ENCODE results near the gene WIZ.
A peak's percentile ranks its signal among the peaks of the same experiment; 100 is the strongest.
"Not testable (repeated sequence)": the region's sequence is repeated elsewhere in the genome, so short reads cannot be mapped to it uniquely, and the experiment has no call there.

Gene WIZ

DNA sequence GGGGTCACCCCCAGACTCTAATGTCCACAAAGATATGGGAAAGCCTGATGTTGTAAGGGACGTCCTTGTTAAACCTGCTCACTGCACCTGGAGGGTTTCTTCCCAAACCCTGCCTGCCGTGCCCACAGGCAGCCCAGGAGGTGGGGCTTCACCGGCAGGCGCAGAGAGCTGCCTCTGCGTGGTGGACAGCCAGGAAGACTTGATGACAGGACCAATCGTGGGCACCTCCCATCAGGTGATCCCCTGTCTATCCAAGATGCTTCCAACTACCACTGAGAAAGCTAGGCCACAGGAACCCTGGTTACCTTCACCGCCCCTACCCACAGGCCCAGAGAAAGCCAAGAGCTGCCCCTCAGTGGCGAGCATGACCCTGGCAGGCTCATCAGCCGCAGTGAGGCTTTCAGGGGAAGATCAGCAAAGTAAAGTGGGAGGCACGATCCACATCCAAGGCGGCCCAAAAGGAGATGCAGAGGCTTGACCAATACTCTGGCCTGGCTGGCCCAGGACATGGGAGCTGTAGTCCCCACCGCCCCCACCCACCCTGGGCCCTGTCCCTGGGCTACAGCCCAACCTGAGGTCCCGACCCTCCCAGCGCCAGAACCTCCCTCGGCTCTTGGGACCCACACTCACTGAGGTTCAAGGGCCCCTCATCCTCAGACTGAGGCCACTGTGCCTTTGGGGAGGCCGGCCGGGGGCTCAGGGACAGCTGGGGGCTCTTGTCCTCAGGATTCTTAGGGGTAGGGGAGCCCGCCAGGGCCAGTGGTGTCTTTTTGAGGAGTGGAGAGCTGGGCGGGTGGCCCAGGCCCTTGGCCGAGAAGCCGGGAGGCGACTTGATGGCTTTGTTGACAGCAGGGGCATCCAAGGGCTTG lies 20.6 kb downstream of the WIZ start:
- DNase-seq (ENCODE audit: low spot score): no peak

- no peak for DNase-seq (ENCODE audit: low spot score)
These were observed 21.7 kb downstream of the WIZ start for GRCh38 chr19:15427991-15428471.

- no peak for DNase-seq (ENCODE audit: low spot score)
These were observed 22.4 kb downstream of the WIZ start for GRCh38 chr19:15427350-15427700.

- DNase-seq (ENCODE audit: low spot score): no peak
These were observed 23.0 kb downstream of the WIZ start for GRCh38 chr19:15426485-15427349.

DNA sequence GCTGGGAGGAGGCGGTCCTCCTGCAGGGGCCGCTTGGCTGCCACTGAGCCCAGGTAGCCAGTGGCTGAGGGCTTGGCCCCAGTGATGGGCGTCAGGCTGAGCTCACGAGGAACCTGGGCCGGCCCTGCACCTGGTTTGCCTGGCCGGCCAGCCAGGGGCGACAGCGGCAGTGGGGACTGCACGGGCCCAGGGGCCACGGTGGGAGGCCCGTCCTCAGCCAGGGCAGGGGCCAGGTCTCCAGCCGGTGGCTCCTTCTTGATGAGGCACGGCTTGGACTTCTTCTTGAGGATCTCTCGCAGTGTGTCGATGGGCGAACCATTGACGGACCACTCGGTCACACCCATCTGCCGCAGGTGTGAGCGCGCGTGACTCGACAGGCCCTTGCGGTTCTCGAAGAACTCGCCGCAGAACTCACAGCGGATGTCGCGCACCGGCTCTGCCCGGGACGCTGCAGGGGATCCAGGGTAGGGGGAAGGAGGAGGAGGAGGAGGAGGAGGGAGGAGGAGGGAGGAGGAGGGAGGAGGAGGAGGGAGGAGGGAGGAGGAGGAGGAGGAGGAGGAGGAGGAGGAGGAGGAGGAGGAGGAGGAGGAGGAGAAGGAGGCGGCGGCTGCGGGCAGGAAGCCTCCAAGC lies 24.3 kb downstream of the WIZ start:
- no peak for DNase-seq (ENCODE audit: low spot score)

- no peak for DNase-seq (ENCODE audit: low spot score)
These were observed 25.0 kb downstream of the WIZ start for GRCh38 chr19:15424692-15425272.

DNA sequence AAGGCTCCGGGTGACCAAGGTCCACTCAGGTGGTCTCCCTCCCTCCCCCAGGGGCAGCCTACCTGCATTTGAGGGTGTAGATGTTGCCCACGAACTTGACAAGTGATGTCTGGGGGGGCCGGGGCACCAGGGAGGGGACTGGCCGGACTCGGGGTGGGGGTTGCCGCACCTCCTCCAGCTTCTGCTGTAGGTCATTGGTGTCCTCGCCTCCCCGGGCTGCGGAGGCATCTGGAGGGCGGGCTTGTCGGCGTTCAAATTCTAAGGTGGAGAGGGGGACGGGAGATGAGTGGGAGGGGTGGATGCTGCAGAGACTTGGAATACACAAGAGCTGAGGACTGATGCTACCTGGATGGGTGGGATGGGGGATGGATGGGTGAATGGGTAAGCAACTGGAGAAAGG lies 25.6 kb downstream of the WIZ start:
- DNase-seq (ENCODE audit: low spot score): no peak

- DNase-seq (ENCODE audit: low spot score): no peak
These were observed 26.6 kb downstream of the WIZ start for GRCh38 chr19:15423130-15423529.

- no peak for DNase-seq (ENCODE audit: low spot score)
These were observed 27.3 kb downstream of the WIZ start for GRCh38 chr19:15422296-15423075.

- DNase-seq (ENCODE audit: low spot score): peak; percentile 66
These were observed 28.0 kb downstream of the WIZ start for GRCh38 chr19:15421721-15422260.

DNA sequence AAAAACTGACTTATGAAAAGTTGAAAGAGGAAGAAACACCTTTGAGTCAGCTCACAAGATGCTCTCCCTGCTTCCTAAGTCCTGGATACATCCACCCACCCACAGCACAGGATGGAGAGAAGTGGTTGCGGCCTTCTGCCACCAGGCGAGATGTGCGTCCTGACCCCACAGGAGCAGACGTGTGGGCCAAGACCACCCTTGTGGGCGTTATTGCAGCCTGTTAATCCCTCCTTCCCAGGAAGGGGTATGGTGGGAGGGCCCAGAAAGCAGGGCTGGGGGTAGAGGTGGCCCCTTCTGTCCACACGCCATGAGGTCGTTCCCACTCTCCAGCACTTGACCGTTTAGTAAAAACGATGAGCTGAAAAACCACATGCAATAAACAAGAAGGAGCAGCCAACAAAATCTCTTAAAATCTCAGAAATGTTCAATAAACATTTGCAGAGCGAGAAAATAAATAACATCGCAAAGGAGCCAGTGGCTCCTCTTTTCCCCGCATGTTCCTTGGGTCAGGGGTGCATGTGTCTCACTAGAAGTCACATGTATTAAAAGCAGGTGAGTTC lies 28.5 kb downstream of the WIZ start:
- DNase-seq (ENCODE audit: low spot score): no peak

DNA sequence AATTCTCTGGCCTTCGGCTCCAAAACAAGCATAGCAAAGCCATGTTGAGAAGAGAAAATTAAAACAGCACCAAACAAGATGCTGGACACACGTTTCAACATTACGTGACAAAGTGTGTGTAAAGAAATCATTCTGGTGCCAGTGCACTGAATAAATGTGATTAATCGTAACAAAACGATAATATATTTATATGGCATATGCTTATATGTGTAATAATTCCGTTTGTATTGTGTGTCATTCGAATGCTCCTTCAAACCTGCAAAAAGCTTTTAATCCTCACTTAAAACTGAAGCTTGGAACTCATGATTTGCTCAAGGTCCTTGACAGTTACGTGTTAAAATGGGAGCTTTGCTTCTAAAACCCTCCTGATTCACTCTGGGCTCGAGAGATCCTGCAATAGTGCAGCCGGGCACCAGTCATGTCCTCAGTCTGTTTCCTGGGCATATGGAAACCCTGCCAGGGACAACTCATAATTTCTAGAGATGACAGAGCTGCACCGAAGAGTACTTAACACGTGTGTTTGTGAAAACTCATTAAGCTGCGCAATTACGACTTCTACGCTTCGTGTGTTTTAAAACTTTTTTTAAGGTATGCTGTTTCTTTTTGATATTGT lies 30.2 kb downstream of the WIZ start:
- DNase-seq (ENCODE audit: low spot score): no peak

- DNase-seq (ENCODE audit: low spot score): peak; percentile 100
These were observed 31.0 kb downstream of the WIZ start, which contains the start of gene AKAP8L for GRCh38 chr19:15418579-15419412. AKAP8L (minus strand) TSS chr19:15418988; CDS start chr19:15418923, 65 bp downstream.

DNA sequence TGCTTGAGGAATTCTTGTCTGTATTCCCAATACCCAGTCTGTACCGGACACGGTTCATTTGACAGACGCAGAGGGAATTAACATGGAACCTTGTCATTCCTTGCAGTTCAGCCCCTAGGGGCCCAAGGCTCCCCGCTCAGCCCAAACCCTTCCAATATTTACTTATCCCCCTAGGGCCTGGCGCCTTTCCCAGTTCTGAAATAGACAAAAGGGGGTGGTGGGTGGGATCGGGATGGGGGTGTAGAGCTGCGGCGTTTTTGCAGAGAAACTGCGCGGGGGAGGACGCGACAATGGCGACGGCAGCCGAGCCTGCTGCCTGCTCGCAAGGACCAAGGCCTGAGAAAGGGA lies 31.6 kb downstream of the WIZ start:
- no peak for DNase-seq (ENCODE audit: low spot score)

DNA sequence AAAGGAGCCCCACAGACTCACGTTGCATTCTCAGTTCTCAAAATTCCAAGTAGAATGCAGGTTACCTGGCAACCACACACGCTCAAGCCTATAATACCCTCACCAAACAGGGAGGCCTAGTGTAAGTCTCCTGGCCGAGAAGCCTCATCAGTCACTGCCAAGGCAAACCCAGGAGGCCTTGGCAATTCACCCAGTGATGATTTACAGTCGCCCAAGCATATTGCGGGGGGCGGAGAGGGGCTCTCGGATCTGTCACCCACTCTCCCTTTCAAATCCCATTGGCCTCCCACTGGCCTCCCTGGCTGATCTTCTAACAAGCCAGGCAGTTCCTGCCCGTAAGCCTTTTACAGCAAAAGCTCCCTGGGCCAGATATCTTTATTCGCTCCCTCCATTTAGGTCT lies 32.1 kb downstream of the WIZ start:
- no peak for DNase-seq (ENCODE audit: low spot score)

GRCh38 chr19:15412832-15413231 lies 36.9 kb downstream of the WIZ start:
- no peak for DNase-seq (ENCODE audit: low spot score)

- not testable (repeated sequence) for DNase-seq (ENCODE audit: low spot score)
These were observed 38.4 kb downstream of the WIZ start for GRCh38 chr19:15411351-15411750.

DNA sequence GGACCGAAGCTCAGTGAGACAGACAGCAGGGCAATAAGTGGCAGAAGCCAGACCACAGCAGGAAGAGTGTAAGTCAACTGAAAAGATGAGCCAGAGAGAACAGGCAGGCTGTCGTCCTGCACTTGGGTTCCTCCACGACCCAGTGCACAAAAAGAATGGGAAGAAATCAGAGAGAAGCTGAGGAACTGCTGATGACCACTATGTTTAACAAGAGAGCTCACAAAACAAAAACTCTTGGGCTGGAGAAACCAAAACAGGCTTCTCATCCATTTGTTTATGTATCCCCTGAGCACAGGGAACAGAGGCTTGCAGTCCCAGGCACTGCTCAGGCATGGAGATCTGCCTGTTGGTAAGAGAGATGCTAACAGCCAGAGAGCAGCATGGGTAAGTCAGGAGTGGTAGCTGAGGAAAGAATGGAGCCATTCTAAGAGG lies 45.0 kb downstream of the WIZ start:
- DNase-seq (ENCODE audit: low spot score): peak; percentile 62

GRCh38 chr19:15404097-15404779 lies 45.5 kb downstream of the WIZ start:
- DNase-seq (ENCODE audit: low spot score): peak; percentile 88
